SW480 (cell line): ENCODE measurements around the gene PIGH.
A peak's percentile ranks its signal among the peaks of the same experiment; 100 is the strongest.

Experiments used
- DNase-seq: peaks from one replicate; pipeline ENCODE4 v3.0.0-alpha.2; 2016; ENCODE audit warnings: low spot score

Gene PIGH

GRCh38 chr14:67574806-67575205, 25.3 kb downstream of the PIGH start:
- no peak for DNase-seq

- no peak for DNase-seq
These were observed 25.9 kb downstream of the PIGH start for GRCh38 chr14:67574156-67574555.

GRCh38 chr14:67573228-67574010, 26.6 kb downstream of the PIGH start:
- no peak for DNase-seq

- no peak for DNase-seq
These were observed 27.5 kb downstream of the PIGH start for GRCh38 chr14:67572608-67573007.

- no peak for DNase-seq
These were observed 28.1 kb downstream of the PIGH start for GRCh38 chr14:67571991-67572323.

GRCh38 chr14:67571275-67571990, 28.6 kb downstream of the PIGH start:
- DNase-seq: peak; percentile 58

- DNase-seq: no peak
These were observed 29.6 kb downstream of the PIGH start for GRCh38 chr14:67570453-67570852.

GRCh38 chr14:67569651-67570290, 30.3 kb downstream of the PIGH start:
- DNase-seq: no peak

GRCh38 chr14:67569011-67569650, 30.9 kb downstream of the PIGH start:
- no peak for DNase-seq

GRCh38 chr14:67567654-67568053, 32.4 kb downstream of the PIGH start:
- no peak for DNase-seq

GRCh38 chr14:67566908-67567307, 33.2 kb downstream of the PIGH start:
- no peak for DNase-seq

GRCh38 chr14:67564236-67564635, 35.8 kb downstream of the PIGH start:
- DNase-seq: no peak

- DNase-seq: no peak
These were observed 37.3 kb downstream of the PIGH start for GRCh38 chr14:67562776-67563150.

GRCh38 chr14:67562025-67562775, 37.9 kb downstream of the PIGH start:
- no peak for DNase-seq

GRCh38 chr14:67559639-67560038, 40.4 kb downstream of the PIGH start:
- DNase-seq: no peak

- DNase-seq: no peak
These were observed 42.4 kb downstream of the PIGH start for GRCh38 chr14:67557656-67558055.

- peak; percentile 90 for DNase-seq
These were observed 43.0 kb downstream of the PIGH start for GRCh38 chr14:67557118-67557517.

GRCh38 chr14:67556671-67557070, 43.4 kb downstream of the PIGH start:
- DNase-seq: no peak

- no peak for DNase-seq
These were observed 44.5 kb downstream of the PIGH start for GRCh38 chr14:67555518-67556090.

- DNase-seq: no peak
These were observed 45.7 kb downstream of the PIGH start for GRCh38 chr14:67554341-67554740.

- DNase-seq: no peak
These were observed 46.5 kb downstream of the PIGH start for GRCh38 chr14:67553547-67553946.

- no peak for DNase-seq
These were observed 48.1 kb downstream of the PIGH start for GRCh38 chr14:67551940-67552339.
